ENCODE measurements around the gene MTERF4. TPM values are rescaled to one million over a fixed set of nuclear protein-coding genes. Genes with fewer than 3 reads are reported as not detected.
A peak's percentile ranks its signal among the peaks of the same experiment; 100 is the strongest.

The MTERF4 gene
- total and polyA plus RNA-seq, 2 of the 8 experiments (the other 6 are each of a cell fraction or from before 2014, with no cell fraction given), result 25.9 to 28.5 TPM

- H4K20me1 ChIP-seq (replicated peaks in 1 of 2; ENCODE audit: control insufficient read depth in 1 of 2, insufficient read depth in 2 of 2, low read length in 2 of 2), result no peaks in the 10 kb centered on the region
- H2BK120ac ChIP-seq (replicated peaks; ENCODE audit: low read depth, low read length), result no peak overlapping the region
- no peak overlapping the region for H3K4ac ChIP-seq (replicated peaks; ENCODE audit: insufficient read length, low read depth, low read length)
- H2BK15ac ChIP-seq (ENCODE audit: low read length), result no peak overlapping the region
- no peaks in the 10 kb centered on the region for H3K79me1 ChIP-seq (ENCODE audit: low read depth, low read length)
- ChIA-PET CTCF (ENCODE audit: partially characterized antibody) (interaction anchor here (0.8 to 1.7 kb wide), 8 partner anchors 12 to 216 kb away, joined by 3 to 9 read pairs (median 4); no protein-coding TSS in a partner anchor), POLR2A (ENCODE audit: partially characterized antibody) (interaction anchor here (0.6 kb wide), 1 partner anchor 819 kb away, joined by 3 read pairs; no protein-coding TSS in a partner anchor)
- H3K14ac ChIP-seq (ENCODE audit: insufficient read length), result no peak overlapping the region
- H4K91ac ChIP-seq (replicated peaks; ENCODE audit: insufficient read length, low read length), result no peak overlapping the region
- H3K18ac ChIP-seq (ENCODE audit: extremely low read depth, low read length), result no peak overlapping the region
- no peak overlapping the region for H4K8ac ChIP-seq (ENCODE audit: extremely low read depth, insufficient read depth, low read length)
- no peak overlapping the region for H2BK5ac ChIP-seq (ENCODE audit: low read depth, low read length)
- H3K4me3 ChIP-seq (ENCODE audit: extremely low read depth in 1 of 4, insufficient read depth in 2 of 4, low read depth in 3 of 4, low read length in 4 of 4), result no peak overlapping the region
- H3K27me3 ChIP-seq (replicated peaks in 1 of 4; ENCODE audit: control insufficient read depth in 3 of 4, extremely low read depth in 1 of 4, insufficient read depth in 3 of 4, low read length in 3 of 4), result no peaks in the 10 kb centered on the region
- H3K56ac ChIP-seq (replicated peaks; ENCODE audit: insufficient read length, low read depth, low read length), result no peak overlapping the region
- H3K9me3 ChIP-seq (ENCODE audit: insufficient read depth in 2 of 2, low read depth in 1 of 2, low read length in 1 of 2), result no peaks in the 10 kb centered on the region
- no peak overlapping the region for H3K4me2 ChIP-seq (ENCODE audit: insufficient read depth in 1 of 2, low read depth in 2 of 2, low read length in 2 of 2)
- DNase-seq (ENCODE audit: low read depth in 1 of 2, low spot score in 2 of 2) (peak in 1 of 2 experiments; percentile 80), FAIRE-seq (no peak)
- H4K5ac ChIP-seq (ENCODE audit: insufficient read length, low read depth, low read length), result no peak overlapping the region
- no peak overlapping the region for H3K9ac ChIP-seq (replicated peaks in 1 of 4; ENCODE audit: extremely low read depth in 1 of 4, low read depth in 3 of 4, low read length in 3 of 4)
- H2BK12ac ChIP-seq (ENCODE audit: low read depth, low read length), result no peak overlapping the region
- H2BK20ac ChIP-seq (ENCODE audit: low read length), result no peak overlapping the region
- H2AK5ac ChIP-seq (ENCODE audit: low read depth, low read length), result no peak overlapping the region
- H3K23me2 ChIP-seq (ENCODE audit: low read depth, low read length), result no peaks in the 10 kb centered on the region
- H3K79me2 ChIP-seq (ENCODE audit: control insufficient read depth in 1 of 2, insufficient read depth in 2 of 2, low read length in 2 of 2), result no peaks in the 10 kb centered on the region
- H3K23ac ChIP-seq (ENCODE audit: insufficient read length), result no peak overlapping the region
- 73% methylated on average over 15 of the region's 15 CpGs; no CpG with 5 or more reads in 1 of the 2 experiments for WGBS, 2 experiments (ENCODE audit: extremely low coverage in 1 of 2, insufficient coverage in 1 of 2, insufficient read length in 1 of 2, insufficient replicate concordance in 2 of 2, low coverage in 1 of 2, low lambda C conversion rate in 2 of 2, missing lambda C conversion rate in 1 of 2)
- H3K36me3 ChIP-seq (ENCODE audit: control insufficient read depth in 2 of 4, insufficient read depth in 4 of 4, low read length in 3 of 4), result no peaks in the 10 kb centered on the region
- no peak overlapping the region for H3K27ac ChIP-seq (ENCODE audit: low read depth, low read length)
- H2AFZ ChIP-seq (ENCODE audit: low read length), result no peak overlapping the region
- peaks cover 0 to 9% (median 2%) of the 10 kb centered on the region in 4 experiments; a peak in 3 of 7 replicates for H3K4me1 ChIP-seq (replicated peaks in 1 of 4; ENCODE audit: control insufficient read depth in 3 of 4, insufficient read depth in 4 of 4, low read length in 3 of 4)
- no peak for TF ChIP-seq SUZ12 (IDR thresholded peaks at IDR 0.05; ENCODE audit: low read length)
- TF ChIP-seq SP1 (IDR thresholded peaks at IDR 0.05; ENCODE audit: low read depth, low read length), result no peak
- TF ChIP-seq YY1 (IDR thresholded peaks at IDR 0.05; ENCODE audit: low read depth, low read length), result peak; percentile 81
- TF ChIP-seq RAD21 (IDR thresholded peaks at IDR 0.05 in 1 of 2, conservative IDR thresholded peaks at IDR 0.05 in 1 of 2; ENCODE audit: low read depth in 2 of 2, low read length in 2 of 2), result peak; percentile 38 to 48; a peak in 3 of 4 replicates
- no peak for TF ChIP-seq CEBPB (IDR thresholded peaks at IDR 0.05; ENCODE audit: low read depth, low read length)
- TF ChIP-seq, protein P1, sequence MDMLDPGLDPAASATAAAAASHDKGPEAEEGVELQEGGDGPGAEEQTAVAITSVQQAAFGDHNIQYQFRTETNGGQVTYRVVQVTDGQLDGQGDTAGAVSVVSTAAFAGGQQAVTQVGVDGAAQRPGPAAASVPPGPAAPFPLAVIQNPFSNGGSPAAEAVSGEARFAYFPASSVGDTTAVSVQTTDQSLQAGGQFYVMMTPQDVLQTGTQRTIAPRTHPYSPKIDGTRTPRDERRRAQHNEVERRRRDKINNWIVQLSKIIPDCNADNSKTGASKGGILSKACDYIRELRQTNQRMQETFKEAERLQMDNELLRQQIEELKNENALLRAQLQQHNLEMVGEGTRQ (IDR thresholded peaks at IDR 0.05; ENCODE audit: low read length), result no peak
- no peak for TF ChIP-seq SP4 (IDR thresholded peaks at IDR 0.05; ENCODE audit: low read length)
- TF ChIP-seq ATF3 (IDR thresholded peaks at IDR 0.05; ENCODE audit: insufficient read depth, low read depth, low read length), result no peak
- no peak for TF ChIP-seq HDAC2 (IDR thresholded peaks at IDR 0.05; ENCODE audit: borderline replicate concordance in 1 of 2, low read depth in 2 of 2, low read length in 2 of 2)
- TF ChIP-seq, protein P2, sequence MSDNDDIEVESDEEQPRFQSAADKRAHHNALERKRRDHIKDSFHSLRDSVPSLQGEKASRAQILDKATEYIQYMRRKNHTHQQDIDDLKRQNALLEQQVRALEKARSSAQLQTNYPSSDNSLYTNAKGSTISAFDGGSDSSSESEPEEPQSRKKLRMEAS (IDR thresholded peaks at IDR 0.05), result 0 out of 2 replicates have a peak, but pooled peaks have one; percentile 18
- no peak for TF ChIP-seq GTF2F1 (IDR thresholded peaks at IDR 0.05; ENCODE audit: borderline replicate concordance, low read depth, low read length)
Observed at GRCh38 chr2:241066893-241067341, 35.2 kb downstream of the MTERF4 start.

Measured in H1 (cell line).